ENCODE measurements around the gene VEGFC. TPM values are rescaled to one million over a fixed set of nuclear protein-coding genes. Genes with fewer than 3 reads are reported as not detected.
A peak's percentile ranks its signal among the peaks of the same experiment; 100 is the strongest.

Gene VEGFC
- total RNA-seq, 1 experiment from 2014 or later = 14.4 TPM

DNA sequence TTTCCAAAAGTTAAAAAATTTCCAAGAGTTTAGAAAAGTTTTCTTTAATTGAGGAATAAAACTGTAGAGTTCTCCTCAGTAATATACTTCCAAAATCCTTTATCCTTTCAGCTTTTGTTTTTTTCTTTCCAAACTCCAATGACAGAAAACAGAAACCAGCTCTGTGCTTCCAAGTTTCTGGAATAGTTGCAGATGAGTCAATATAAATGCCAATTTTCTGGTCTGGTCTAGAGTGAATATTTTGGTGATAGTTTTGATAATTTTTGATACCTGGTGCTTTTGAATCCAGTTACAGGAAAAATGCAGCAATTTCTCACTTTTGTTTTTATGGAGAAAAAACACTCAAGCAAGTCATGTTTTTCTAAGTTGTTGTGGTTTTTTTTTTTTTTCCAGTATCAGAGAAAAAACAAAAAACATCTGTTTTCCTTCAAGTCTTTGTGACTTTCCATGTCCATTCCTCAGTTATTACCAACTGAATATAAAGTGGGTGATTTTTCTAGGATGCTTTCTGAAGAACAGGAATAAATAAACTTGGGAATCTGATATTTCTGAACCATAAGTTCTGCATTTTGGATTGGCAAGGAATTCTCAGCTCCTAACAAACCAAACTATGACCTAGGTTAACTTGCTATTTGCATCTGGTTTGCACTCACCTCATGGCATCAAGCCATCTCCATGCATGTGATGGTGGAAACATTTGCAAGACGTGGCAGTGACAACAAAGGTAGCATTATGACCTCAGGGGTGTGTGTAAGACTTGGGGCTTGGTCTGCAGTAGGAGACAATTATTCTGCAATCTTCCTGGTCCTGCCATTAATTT lies 139.1 kb downstream of the VEGFC start:
- in situ Hi-C loops (cut with HindIII; ENCODE audit: low pct_unique_long_range_greater_than_20kb, low sequenced_read_pairs) = no loop called here
- no peak for DNase-seq (ENCODE audit: low read depth)

DNA sequence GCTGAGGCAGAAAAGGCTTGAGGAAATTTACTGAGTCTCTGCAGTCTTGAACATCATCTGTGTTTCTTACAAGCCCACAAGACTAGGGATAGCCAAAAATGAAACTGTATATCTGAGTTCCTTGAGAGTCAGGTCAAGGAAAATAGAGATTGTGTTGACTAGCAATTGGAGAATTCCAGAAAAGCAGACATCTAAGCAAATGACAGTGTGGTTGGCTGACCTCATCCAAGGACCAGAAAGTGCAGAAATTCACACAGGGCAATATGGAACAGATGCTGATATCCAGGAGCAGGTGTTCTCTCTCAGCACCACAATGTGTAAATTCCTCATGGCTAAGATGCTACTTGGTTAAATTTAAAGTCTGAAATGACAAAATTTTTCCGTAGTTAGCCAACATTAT lies 146.4 kb downstream of the VEGFC start:
- no peak for DNase-seq (ENCODE audit: low read depth)
- in situ Hi-C loops (cut with HindIII; ENCODE audit: low pct_unique_long_range_greater_than_20kb, low sequenced_read_pairs) = no loop called here

DNA sequence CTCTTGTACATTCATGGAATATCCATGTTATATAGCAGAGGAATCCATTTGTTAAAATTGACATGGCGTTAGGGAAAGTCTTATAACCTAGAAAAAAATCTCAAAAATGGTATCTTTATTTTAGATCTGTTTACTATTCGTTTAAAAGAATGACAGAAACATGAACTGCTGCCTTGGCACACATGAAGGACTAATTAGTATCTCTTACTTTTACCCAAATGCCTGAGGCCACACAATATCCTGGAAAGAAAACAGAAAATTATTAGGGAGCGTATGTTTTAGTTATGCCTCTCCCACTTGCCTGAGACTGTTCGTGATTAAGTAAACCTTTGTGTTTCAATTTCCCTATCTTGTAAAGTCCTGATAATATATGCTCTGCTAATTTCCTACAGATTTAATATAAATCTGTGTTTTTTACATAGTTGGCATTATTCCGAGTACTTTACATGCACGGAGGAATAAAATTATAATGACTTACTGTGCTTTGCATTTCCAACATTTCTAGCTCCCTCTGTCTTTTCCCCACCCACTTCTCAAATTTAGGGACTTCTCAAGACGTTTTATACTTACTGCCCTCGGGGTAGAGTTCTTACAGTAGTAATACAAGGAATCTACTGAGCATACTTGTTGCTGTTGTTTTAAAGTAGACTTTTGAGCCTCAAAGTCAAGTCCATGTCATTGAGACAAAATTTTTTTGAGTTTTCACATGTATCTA lies 147.3 kb downstream of the VEGFC start:
- in situ Hi-C loops (cut with HindIII; ENCODE audit: low pct_unique_long_range_greater_than_20kb, low sequenced_read_pairs) = no loop called here
- DNase-seq (ENCODE audit: low read depth) = no peak

GRCh38 chr4:176642472-176642871 lies 150.2 kb downstream of the VEGFC start:
- no peak for DNase-seq (ENCODE audit: low read depth)
- in situ Hi-C loops (cut with HindIII; ENCODE audit: low pct_unique_long_range_greater_than_20kb, low sequenced_read_pairs) = no loop called here

DNA sequence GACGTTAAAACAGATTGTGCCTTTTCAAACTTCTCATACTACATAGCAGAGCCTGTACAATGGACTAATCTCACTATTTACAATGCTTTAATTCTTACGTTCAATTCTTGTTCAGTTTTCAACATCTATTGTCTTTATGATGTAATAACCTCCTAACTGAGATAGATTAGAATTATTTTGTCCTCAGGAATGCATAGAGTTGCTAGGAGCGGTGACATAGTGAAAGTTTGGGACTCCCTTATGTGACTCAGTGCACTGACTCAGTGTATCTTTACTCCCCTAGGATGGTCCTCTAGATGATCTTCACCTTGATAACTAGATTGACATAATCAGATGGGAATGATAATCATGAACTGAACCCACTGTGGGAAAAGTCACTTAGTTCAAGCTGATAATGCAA lies 151.5 kb downstream of the VEGFC start:
- in situ Hi-C loops (cut with HindIII; ENCODE audit: low pct_unique_long_range_greater_than_20kb, low sequenced_read_pairs) = no loop called here
- no peak for DNase-seq (ENCODE audit: low read depth)

DNA sequence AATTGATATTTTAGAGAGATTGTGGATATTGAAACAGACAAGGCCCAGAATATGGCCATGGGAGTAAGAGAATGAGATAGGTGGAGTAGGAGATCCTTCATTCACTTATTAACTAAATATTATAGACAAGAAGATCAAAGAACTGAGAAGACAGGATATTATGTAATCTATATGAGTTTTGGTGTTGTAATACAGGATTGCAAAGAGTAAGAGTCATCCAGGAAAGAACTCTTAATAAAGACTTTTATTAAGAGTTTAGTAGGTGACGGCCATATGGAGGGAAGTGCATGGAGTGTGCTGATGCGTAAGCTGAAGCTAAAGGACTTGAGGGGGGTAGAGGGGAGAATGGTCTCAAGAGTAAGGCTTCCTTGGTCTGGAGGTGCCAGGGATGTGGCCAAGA lies 153.7 kb downstream of the VEGFC start:
- in situ Hi-C loops (cut with HindIII; ENCODE audit: low pct_unique_long_range_greater_than_20kb, low sequenced_read_pairs) = no loop called here

GRCh38 chr4:176636292-176636691 lies 156.4 kb downstream of the VEGFC start:
- in situ Hi-C loops (cut with HindIII; ENCODE audit: low pct_unique_long_range_greater_than_20kb, low sequenced_read_pairs) = no loop called here
- DNase-seq (ENCODE audit: low read depth) = no peak

More for the DNA sequence above, 153.7 kb downstream of the VEGFC start:
- DNase-seq (ENCODE audit: low read depth) = no peak

DNA sequence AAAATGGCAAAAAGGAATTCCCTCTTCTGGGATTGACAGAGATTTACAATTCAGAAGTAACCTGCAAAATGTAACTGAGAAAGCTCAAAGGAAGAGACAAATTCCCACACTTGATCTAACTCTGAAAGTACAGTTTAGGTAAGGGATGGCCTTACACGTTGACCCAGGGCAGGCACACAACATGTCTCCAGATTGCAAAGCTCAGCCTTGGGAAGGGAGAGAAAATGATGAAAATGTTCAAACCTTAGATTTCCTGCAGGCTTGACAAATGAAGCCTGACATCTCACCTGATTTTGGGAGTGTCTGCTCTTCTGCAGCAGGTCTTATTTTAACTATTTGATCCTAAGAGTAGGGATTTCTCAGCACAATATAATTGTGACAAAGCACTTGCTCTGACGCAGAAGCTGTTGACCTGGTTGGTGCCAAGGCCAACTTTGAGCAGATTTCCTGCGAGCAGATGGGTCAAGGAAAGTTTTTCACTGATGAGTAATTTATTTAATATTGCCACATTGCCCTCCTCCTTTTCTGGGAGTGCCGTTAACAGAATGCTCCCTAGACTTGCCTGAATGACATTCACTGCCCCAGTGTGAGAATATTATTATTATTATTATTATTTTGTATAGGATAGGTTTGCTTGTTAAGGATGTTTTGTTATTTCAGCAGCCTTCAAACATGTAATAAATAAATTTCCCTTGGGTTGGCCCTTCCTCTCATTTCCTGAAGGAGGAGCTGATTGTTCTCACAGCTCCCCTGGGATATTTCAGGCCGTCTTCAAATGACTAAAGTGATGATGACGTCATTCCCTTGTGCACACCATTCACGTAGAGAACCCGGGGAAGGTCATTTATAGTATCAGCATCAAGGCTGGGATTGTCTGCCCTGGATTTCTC lies 157.1 kb downstream of the VEGFC start:
- DNase-seq (ENCODE audit: low read depth) = peak; percentile 24
- in situ Hi-C loops (cut with HindIII; ENCODE audit: low pct_unique_long_range_greater_than_20kb, low sequenced_read_pairs) = no loop called here
